Endodermal cell (in vitro differentiated cells): ENCODE measurements around the gene CERS2. TPM values are rescaled to one million over a fixed set of nuclear protein-coding genes. Genes with fewer than 3 reads are reported as not detected.

Experiments used
- DNase-seq: peaks from one replicate; pipeline ENCODE4 v3.0.0-alpha.2; 2017
- H3K27ac ChIP-seq: 2 replicates; pipeline ENCODE4 v1.5.1; 2013; ENCODE audit warnings: mild to moderate bottlenecking, low read depth, low read length, moderate library complexity
- H3K27me3 ChIP-seq: 2 replicates; pipeline ENCODE4 v1.6.1; 2013; ENCODE audit warnings: mild to moderate bottlenecking, low read length, moderate library complexity; ENCODE audit not compliant: insufficient read depth, control insufficient read depth, poor library complexity, severe bottlenecking
- H3K36me3 ChIP-seq: 2 replicates; pipeline ENCODE4 v1.7.0; 2013; ENCODE audit warnings: mild to moderate bottlenecking, low read length, moderate library complexity; ENCODE audit not compliant: control insufficient read depth, insufficient read depth
- H3K4me1 ChIP-seq: one replicate; pipeline ENCODE4 v1.7.0; 2013; ENCODE audit warnings: low read length; ENCODE audit not compliant: control insufficient read depth, insufficient read depth
- H3K4me3 ChIP-seq: 2 replicates; pipeline ENCODE4 v1.5.1; 2013; ENCODE audit warnings: mild to moderate bottlenecking, low read length, moderate library complexity
- H3K9ac ChIP-seq: 2 replicates; pipeline ENCODE4 v1.6.1; 2013; ENCODE audit warnings: mild to moderate bottlenecking, low read length, moderate library complexity; ENCODE audit not compliant: poor library complexity, severe bottlenecking; ENCODE audit errors: extremely low read depth
- H3K9me3 ChIP-seq: 2 replicates; pipeline ENCODE4 v1.6.1; 2013; ENCODE audit warnings: mild to moderate bottlenecking, low read length, moderate library complexity; ENCODE audit not compliant: control insufficient read depth
- H3K27ac Mint-ChIP-seq: 2 replicates; pipeline ENCODE4 v1.8.0; 2020; ENCODE audit warnings: mixed read lengths
- H3K27me3 Mint-ChIP-seq: 2 replicates; pipeline ENCODE4 v1.8.0; 2021; ENCODE audit warnings: mild to moderate bottlenecking, mixed read lengths; ENCODE audit not compliant: insufficient read depth
- H3K36me3 Mint-ChIP-seq: 2 replicates; pipeline ENCODE4 v1.8.0; 2020; ENCODE audit warnings: low read depth, mixed read lengths
- H3K4me1 Mint-ChIP-seq: 2 replicates; pipeline ENCODE4 v1.8.0; 2020; ENCODE audit warnings: mixed read lengths
- H3K4me3 Mint-ChIP-seq: 2 replicates; pipeline ENCODE4 v1.8.0; 2020; ENCODE audit warnings: mild to moderate bottlenecking, moderate library complexity, mixed read lengths
- H3K9me3 Mint-ChIP-seq: 2 replicates; pipeline ENCODE4 v1.8.0; 2020; ENCODE audit warnings: mild to moderate bottlenecking, mixed read lengths
- WGBS, 2 experiments: methylation state at CpG; one replicate each; pipeline versions ENCODE4 v1.1.5 to v1.1.7; 2013; ENCODE audit warnings: missing lambda C conversion rate in 2 of 2, mixed read lengths in 1 of 2; ENCODE audit not compliant: insufficient coverage in 1 of 2, insufficient read length in 1 of 2; 5-methylcytosine and 5-hydroxymethylcytosine counted together
- total RNA-seq, 2 donors: library from RNA; stranded (reverse); fragmentation: NEBNext Ultra II Directional in 1 of 2; extraction: Animal tissue kit (Norgen Biotek cat#: 25700) in 1 of 2; gene quantifications; 2 replicates in 1 of 2; 3 replicates in 1 of 2; pipeline ENCODE4 v1.2.1, GENCODE V29; 2021
- TF ChIP-seq, protein P1 (sequence below): fragments of 200-600 bp; sonication (generic); conservative IDR thresholded peaks from 2 replicates; pipeline ENCODE4 v1.5.0; 2021; ENCODE audit warnings: antibody characterized with exemption, mild to moderate bottlenecking

The CERS2 gene
- total RNA-seq, 2 donors from 2014 or later, result 143 to 183 TPM

DNA sequence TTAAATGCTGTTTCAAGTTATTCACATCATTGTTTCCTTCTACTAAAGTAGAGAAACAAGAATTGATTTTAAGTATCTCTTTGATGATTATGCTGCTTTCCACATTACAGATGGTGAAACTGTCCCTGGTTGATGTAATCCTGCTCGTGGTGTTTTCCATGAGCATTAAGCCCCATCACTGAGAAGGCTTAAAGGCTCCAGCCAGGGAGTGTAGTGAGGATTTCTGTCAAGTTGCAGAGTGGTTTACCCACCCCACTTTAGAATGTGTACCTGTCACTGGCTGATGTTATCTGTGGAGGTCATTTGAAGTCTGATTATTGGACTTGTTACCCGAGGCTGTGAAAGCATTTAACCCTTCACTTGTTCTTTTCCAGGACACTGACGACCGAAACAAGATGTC lies 12.9 kb downstream of the CERS2 start:
- TF ChIP-seq, protein P1, sequence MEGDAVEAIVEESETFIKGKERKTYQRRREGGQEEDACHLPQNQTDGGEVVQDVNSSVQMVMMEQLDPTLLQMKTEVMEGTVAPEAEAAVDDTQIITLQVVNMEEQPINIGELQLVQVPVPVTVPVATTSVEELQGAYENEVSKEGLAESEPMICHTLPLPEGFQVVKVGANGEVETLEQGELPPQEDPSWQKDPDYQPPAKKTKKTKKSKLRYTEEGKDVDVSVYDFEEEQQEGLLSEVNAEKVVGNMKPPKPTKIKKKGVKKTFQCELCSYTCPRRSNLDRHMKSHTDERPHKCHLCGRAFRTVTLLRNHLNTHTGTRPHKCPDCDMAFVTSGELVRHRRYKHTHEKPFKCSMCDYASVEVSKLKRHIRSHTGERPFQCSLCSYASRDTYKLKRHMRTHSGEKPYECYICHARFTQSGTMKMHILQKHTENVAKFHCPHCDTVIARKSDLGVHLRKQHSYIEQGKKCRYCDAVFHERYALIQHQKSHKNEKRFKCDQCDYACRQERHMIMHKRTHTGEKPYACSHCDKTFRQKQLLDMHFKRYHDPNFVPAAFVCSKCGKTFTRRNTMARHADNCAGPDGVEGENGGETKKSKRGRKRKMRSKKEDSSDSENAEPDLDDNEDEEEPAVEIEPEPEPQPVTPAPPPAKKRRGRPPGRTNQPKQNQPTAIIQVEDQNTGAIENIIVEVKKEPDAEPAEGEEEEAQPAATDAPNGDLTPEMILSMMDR, result no peak
- H3K4me1 Mint-ChIP-seq, result no peaks in the 10 kb centered on the region
- H3K27ac Mint-ChIP-seq, result no peak overlapping the region
- Histone ChIP-seq H3K27me3 (no peaks in the 10 kb centered on the region), H3K9me3 (no peaks in the 10 kb centered on the region), H3K27ac (no peak overlapping the region), H3K4me1 (no peaks in the 10 kb centered on the region), H3K36me3 (peaks cover 94% of the 10 kb centered on the region), H3K4me3 (no peak overlapping the region), H3K9ac (no peak overlapping the region)
- no peaks in the 10 kb centered on the region for H3K27me3 Mint-ChIP-seq
- no peak overlapping the region for H3K4me3 Mint-ChIP-seq
- peaks cover 89% of the 10 kb centered on the region for H3K36me3 Mint-ChIP-seq
- no peaks in the 10 kb centered on the region for H3K9me3 Mint-ChIP-seq
- WGBS, 2 experiments, result 90 to 100% methylated on average over 3 to 4 of the region's 4 CpGs
- DNase-seq, result no peak

DNA sequence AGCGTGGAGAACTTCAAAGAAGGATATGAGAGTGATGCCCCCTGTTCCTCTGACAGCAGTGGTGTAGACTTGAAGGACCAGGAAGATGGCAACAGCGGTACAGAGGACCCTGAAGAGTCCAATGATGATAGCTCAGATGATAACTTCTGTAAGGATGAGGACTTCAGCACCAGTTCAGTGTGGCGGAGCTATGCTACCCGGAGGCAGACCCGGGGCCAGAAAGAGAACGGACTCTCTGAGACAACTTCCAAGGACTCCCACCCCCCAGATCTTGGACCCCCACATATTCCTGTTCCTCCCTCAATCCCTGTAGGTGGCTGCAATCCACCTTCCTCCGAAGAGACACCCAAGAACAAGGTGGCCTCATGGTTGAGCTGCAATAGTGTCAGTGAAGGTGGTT lies 14.0 kb downstream of the CERS2 start:
- Mint-ChIP-seq H3K27ac (no peak overlapping the region), H3K4me1 (no peaks in the 10 kb centered on the region), H3K4me3 (no peak overlapping the region), H3K36me3 (peaks cover 87% of the 10 kb centered on the region), H3K27me3 (no peaks in the 10 kb centered on the region), H3K9me3 (no peaks in the 10 kb centered on the region)
- H3K9ac ChIP-seq, result no peak overlapping the region
- H3K36me3 ChIP-seq, result peaks cover 90% of the 10 kb centered on the region
- DNase-seq, result no peak
- H3K4me1 ChIP-seq, result no peaks in the 10 kb centered on the region
- 96% methylated on average over 5 to 7 of the region's 7 CpGs for WGBS, 2 experiments
- H3K4me3 ChIP-seq, result no peak overlapping the region
- H3K27me3 ChIP-seq, result no peaks in the 10 kb centered on the region
- no peaks in the 10 kb centered on the region for H3K9me3 ChIP-seq
- H3K27ac ChIP-seq, result no peak overlapping the region
- TF ChIP-seq, protein P1, result no peak

DNA sequence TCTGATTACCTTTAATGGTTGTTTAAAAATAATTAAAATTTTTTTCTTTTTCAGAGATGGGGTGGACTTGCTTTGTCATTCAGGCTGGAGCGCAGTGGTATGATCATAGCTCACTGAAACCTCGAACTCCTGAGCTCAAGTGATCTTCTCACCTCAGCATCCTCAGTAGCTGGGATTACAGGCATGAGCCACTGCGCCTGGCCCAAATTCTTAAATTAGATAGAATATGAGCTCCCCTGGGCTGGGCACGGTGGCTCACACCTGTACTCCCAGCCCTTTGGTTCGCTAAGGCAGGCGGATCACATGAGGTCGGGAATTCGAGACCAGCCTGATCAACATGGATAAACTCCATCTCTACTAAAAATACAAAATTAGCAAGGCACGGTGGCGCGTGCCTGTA lies 17.0 kb downstream of the CERS2 start:
- no peaks in the 10 kb centered on the region for H3K27me3 ChIP-seq
- no peak overlapping the region for H3K4me3 ChIP-seq
- no peaks in the 10 kb centered on the region for H3K4me1 ChIP-seq
- no peaks in the 10 kb centered on the region for H3K9me3 ChIP-seq
- H3K36me3 Mint-ChIP-seq, result peaks cover 83% of the 10 kb centered on the region
- H3K4me3 Mint-ChIP-seq, result no peak overlapping the region
- WGBS, 2 experiments, result 96% methylated on average over 11 of the region's 11 CpGs
- H3K36me3 ChIP-seq, result peaks cover 76% of the 10 kb centered on the region
- no peaks in the 10 kb centered on the region for H3K27me3 Mint-ChIP-seq
- no peak overlapping the region for H3K27ac Mint-ChIP-seq
- no peak for DNase-seq
- TF ChIP-seq, protein P1, result no peak
- no peaks in the 10 kb centered on the region for H3K9me3 Mint-ChIP-seq
- H3K27ac ChIP-seq, result no peak overlapping the region
- no peak overlapping the region for H3K9ac ChIP-seq
- H3K4me1 Mint-ChIP-seq, result no peaks in the 10 kb centered on the region
